NCI-H2196 (cell line): ENCODE measurements around the gene PPM1G.
"Not testable (repeated sequence)": the region's sequence is repeated elsewhere in the genome, so short reads cannot be mapped to it uniquely, and the experiment has no call there.

Source experiments
- DNase-seq: peaks from one replicate; lab custom pipeline; 2025; ENCODE audit not compliant: unreplicated experiment; lab: John Stamatoyannopoulos, UW

Gene PPM1G

GRCh38 chr2:27376151-27376865 is 33.1 kb downstream of the PPM1G start:
- DNase-seq, result no peak

- DNase-seq, result no peak
Observed at GRCh38 chr2:27375513-27376099, 33.8 kb downstream of the PPM1G start.

DNA sequence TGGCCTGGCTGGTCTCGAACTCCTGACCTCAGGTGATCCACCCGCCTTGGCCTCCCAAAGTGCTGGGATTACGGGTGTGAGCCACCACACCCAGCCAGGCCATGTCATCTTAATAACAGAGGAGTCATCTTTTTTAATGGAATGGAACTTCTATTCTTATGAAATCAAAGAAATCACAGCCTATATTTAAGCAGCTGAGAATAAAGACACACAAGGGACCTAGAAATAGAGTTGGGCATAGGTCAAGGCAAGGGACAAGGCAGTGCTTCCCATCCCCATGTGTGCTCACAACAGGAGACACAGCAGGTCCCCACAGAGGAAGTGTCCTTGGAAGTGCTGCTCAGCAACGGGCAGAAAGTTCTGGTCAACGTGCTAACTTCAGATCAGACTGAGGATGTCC is 35.8 kb downstream of the PPM1G start:
- DNase-seq, result no peak

DNA sequence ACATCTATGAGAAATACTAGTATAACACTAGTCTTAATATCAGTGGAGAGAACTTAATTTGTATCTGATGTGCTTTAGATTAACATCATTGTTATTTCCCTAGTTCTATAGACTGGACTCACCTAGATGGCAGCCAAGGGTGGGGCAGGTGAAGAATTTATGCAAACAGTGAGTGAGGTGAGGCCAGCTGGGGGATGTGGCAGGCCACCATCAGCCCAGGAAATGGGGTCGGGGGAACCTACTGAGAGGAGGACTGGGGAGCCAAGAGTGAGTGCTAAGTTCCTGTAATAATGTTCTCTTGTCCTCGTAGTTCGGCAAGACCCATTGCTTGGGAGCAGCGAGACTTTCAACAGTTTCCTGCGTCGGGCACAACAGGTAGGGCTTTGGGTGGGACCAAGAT is 36.5 kb downstream of the PPM1G start:
- no peak for DNase-seq

GRCh38 chr2:27370816-27371620 is 38.4 kb downstream of the PPM1G start:
- no peak for DNase-seq

- peak; percentile 97 for DNase-seq
Observed at GRCh38 chr2:27370026-27370815, 39.2 kb downstream of the PPM1G start, which contains the start of the genes EIF2B4 and SNX17. Gene EIF2B4, minus strand, starts transcription at chr2:27370338. Its CDS starts 24 bp downstream, at chr2:27370314. Gene SNX17, plus strand, starts transcription at chr2:27370616. Its CDS starts 128 bp downstream, at chr2:27370744.

- peak; percentile 45 for DNase-seq
Observed at GRCh38 chr2:27369471-27370025, 39.8 kb downstream of the PPM1G start.

GRCh38 chr2:27363933-27364332 is 45.5 kb downstream of the PPM1G start:
- DNase-seq, result no peak

GRCh38 chr2:27362678-27363420 is 46.5 kb downstream of the PPM1G start:
- DNase-seq, result no peak

DNA sequence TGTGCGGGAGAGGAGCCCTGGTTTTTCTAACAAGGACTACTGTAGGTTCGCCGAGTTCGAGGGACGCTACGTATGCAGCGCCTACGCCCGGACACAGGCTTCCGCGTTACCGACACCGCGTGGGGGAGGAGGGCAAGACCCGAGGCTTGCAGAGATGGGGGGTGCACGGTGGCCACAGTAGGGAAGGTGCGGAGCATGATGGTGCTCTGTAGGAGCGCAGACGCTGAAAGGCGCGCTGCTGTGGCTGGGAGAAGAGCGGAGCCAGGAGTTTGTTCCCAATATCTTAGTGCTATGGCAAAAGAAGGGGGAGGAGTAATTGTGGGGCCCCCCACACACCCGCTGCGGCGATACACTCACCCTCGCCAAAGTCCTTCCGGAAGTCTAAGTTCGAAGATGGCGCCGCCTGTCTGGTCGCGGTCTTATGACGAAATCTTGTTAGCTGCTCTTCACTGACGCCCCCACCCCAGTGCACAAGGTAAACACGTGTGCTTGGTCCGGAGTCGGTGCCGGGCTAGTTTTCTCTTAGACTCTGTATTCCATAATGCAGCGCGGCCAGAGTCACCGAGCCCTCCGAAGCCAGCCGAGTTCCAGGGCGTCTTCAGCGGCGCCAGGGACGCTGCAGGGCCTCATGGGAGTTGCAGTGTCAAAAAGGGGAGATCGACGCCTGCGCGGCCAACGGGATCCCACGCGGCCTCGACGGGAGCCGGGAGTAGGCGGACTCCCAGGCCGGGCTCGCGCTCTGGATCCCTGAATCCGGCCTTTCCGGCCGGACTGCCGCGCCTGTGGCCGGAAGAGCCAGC is 52.8 kb downstream of the PPM1G start, which contains the start of gene GTF3C2:
GTF3C2 (minus strand) TSS at position 383 of the 800 bp plus-strand sequence. CDS start 13,210 bp downstream, outside the sequence.
- peak; percentile 96 for DNase-seq

DNA sequence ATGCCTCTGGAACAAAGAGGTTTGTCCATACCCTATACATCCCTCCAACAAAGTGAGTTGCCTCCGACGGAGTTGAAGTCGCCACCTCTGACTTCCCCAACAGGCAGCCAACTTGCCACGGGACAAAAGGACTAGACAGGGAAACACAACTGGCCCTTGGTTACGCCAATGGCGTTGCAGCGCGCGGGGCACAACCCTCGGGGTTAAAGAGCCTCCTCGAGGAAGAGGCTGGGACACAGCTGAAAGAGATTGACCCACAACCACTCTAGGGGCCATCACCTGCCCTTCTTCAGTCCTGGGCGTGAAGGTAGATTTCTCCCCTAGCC is 53.4 kb downstream of the PPM1G start:
- DNase-seq, result peak; percentile 68

DNA sequence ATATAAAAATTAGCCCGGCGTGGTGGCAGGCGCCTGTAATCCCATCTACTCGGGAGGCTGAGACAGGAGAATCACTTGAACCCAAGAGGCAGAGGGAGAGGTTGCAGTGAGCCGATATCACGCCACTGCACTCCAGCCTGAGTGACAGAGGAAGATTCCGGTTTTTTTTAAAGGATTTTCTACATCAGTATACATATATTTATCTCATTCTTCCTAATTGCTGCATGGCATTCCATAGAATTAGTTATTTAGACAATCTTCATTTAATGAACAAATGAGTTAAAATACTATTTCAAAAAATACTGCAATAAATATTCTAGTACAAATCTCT is 54.8 kb downstream of the PPM1G start:
- DNase-seq, result no peak

GRCh38 chr2:27353762-27354596 is 55.4 kb downstream of the PPM1G start:
- DNase-seq, result no peak

DNA sequence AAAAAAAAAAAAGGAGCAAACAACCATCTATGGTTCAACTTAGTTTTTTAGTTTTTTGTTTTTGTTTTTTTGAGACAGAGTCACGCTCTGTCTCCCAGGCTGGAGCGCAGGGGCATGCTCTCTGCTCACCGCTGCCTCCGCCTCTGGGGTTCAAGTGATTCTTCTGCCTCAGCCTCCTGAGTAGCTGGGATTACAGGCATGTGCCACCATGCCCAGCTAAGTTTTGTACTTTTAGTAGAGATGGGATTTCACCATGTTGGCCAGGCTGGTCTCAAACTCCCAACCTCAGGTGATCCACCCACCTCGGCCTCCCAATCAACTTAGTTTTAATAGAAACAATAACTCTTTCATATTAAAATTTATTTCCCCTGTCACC is 56.0 kb downstream of the PPM1G start:
- DNase-seq, result not testable (repeated sequence)

- DNase-seq, result no peak
Observed at GRCh38 chr2:27351802-27352598, 57.4 kb downstream of the PPM1G start.

DNA sequence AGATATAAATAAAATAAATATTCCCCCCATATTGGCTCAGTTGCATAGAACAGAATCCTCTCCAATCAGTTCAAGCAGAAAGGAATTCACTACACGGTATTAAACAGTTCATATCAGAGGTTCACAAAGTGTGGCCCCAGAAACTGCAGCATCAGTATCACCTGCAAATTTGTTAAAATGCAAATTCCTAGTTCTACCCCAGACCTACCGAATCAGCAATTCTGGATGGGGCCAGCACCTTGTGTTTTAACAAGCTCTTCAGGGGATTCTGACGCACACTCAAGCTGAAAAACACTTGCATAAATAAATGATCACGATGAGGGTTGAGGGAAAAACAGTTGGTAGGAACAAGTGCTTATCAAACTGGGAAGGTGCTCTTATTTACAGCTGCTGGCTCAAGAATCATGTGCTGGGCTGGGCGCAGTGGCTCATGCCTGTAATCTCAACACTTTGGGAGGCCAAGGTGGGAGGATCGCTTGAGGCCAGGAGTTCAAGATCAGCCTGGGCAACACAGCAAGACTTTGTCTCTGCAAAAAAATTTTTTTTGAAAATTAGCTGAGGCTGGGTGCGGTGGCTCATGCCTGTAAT is 59.2 kb downstream of the PPM1G start:
- no peak for DNase-seq

GRCh38 chr2:27347641-27348040 is 61.8 kb downstream of the PPM1G start:
- DNase-seq, result no peak
